OCI-LY7 (cell line): ENCODE results near the gene ANKRD42.

Source experiments
- EZH2phosphoT487 ChIP-seq: fragments of 200-600 bp; sonication (generic); IDR thresholded peaks from 2 replicates; pipeline ENCODE4 v1.6.1; 2018; ENCODE audit warnings: low read depth, borderline replicate concordance, mild to moderate bottlenecking, mixed run types, antibody characterized with exemption, low read length, moderate library complexity, mixed read lengths
- TF ChIP-seq, protein P1 (sequence below): fragments of 200-600 bp; sonication (generic); conservative IDR thresholded peaks from 2 replicates; pipeline ENCODE4 v1.5.1; 2014; ENCODE audit warnings: mild to moderate bottlenecking, antibody characterized with exemption, low read length, moderate library complexity, mixed read lengths

DNA sequence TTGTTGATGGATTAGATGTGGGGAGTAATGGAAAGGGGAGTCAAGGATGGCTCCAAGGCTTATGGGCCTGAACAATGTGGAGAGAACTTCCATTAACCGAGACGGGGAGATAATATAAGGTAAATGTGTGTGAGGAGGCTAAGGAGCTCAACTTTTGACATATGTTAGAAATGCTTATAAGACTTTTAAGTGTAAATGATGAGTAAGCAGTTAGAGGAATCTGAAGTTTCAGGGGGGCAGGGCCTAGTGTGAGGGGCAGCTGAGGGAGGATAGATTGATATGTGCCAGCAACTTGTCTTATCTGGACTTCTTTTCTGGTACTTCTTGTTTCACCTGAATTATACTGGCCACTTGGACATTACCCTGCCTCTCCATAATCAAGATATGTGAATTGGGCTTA lies 29.9 kb downstream of the ANKRD42 start:
- TF ChIP-seq, protein P1, sequence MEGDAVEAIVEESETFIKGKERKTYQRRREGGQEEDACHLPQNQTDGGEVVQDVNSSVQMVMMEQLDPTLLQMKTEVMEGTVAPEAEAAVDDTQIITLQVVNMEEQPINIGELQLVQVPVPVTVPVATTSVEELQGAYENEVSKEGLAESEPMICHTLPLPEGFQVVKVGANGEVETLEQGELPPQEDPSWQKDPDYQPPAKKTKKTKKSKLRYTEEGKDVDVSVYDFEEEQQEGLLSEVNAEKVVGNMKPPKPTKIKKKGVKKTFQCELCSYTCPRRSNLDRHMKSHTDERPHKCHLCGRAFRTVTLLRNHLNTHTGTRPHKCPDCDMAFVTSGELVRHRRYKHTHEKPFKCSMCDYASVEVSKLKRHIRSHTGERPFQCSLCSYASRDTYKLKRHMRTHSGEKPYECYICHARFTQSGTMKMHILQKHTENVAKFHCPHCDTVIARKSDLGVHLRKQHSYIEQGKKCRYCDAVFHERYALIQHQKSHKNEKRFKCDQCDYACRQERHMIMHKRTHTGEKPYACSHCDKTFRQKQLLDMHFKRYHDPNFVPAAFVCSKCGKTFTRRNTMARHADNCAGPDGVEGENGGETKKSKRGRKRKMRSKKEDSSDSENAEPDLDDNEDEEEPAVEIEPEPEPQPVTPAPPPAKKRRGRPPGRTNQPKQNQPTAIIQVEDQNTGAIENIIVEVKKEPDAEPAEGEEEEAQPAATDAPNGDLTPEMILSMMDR = no peak
- no peak for TF ChIP-seq EZH2phosphoT487
